ENCODE measurements around the gene NT5DC3.

DNA sequence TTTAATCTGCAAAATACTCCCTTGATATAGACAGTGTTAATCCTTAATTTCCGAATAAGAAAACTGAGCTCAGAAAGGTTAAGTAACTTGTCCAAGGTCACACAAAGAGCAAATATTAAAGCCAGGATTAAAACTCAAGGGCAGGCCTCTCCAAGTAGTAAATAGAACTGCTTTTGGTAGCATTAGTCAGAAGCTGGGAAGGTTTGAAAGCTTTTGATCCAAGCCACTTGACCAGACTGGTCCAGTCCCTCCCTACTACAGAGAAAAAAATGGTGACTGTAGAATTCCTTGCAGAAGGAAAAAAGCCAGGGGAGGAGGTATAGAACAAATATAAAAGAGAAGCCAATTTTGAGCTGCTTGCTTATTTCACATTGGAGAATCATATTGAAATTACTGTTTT is 111.5 kb downstream of the NT5DC3 start:
- TF ChIP-seq, protein P1, sequence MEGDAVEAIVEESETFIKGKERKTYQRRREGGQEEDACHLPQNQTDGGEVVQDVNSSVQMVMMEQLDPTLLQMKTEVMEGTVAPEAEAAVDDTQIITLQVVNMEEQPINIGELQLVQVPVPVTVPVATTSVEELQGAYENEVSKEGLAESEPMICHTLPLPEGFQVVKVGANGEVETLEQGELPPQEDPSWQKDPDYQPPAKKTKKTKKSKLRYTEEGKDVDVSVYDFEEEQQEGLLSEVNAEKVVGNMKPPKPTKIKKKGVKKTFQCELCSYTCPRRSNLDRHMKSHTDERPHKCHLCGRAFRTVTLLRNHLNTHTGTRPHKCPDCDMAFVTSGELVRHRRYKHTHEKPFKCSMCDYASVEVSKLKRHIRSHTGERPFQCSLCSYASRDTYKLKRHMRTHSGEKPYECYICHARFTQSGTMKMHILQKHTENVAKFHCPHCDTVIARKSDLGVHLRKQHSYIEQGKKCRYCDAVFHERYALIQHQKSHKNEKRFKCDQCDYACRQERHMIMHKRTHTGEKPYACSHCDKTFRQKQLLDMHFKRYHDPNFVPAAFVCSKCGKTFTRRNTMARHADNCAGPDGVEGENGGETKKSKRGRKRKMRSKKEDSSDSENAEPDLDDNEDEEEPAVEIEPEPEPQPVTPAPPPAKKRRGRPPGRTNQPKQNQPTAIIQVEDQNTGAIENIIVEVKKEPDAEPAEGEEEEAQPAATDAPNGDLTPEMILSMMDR (conservative IDR thresholded peaks at IDR 0.05; ENCODE audit: low read length), result no peak
- TF ChIP-seq EZH2phosphoT487 (IDR thresholded peaks at IDR 0.05; ENCODE audit: borderline replicate concordance), result no peak

Data from Loucy (cell line).